ENCODE results near the gene ESYT2.

DNA sequence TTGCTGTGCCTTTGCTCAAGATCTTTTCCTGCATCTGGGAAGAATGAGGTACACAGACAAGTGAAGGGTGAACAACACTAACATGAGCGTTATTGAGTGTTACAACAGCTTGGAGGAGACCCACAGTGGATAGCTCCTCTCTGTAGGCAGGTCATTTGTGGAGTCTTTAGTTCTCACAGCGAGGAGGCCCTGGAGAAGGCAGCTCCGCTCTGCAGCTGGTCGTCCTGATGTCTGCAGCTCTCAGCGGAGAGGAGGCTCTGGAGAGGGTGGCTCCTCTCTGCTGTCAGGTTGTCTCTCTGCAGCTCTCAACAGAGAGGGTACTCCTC is 20.1 kb upstream of the ESYT2 start:
- TF ChIP-seq, protein P1, sequence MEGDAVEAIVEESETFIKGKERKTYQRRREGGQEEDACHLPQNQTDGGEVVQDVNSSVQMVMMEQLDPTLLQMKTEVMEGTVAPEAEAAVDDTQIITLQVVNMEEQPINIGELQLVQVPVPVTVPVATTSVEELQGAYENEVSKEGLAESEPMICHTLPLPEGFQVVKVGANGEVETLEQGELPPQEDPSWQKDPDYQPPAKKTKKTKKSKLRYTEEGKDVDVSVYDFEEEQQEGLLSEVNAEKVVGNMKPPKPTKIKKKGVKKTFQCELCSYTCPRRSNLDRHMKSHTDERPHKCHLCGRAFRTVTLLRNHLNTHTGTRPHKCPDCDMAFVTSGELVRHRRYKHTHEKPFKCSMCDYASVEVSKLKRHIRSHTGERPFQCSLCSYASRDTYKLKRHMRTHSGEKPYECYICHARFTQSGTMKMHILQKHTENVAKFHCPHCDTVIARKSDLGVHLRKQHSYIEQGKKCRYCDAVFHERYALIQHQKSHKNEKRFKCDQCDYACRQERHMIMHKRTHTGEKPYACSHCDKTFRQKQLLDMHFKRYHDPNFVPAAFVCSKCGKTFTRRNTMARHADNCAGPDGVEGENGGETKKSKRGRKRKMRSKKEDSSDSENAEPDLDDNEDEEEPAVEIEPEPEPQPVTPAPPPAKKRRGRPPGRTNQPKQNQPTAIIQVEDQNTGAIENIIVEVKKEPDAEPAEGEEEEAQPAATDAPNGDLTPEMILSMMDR (IDR thresholded peaks at IDR 0.05 in 2 of 3, conservative IDR thresholded peaks at IDR 0.05 in 1 of 3; ENCODE audit: insufficient read depth in 2 of 3, low read depth in 1 of 3, low read length in 3 of 3), result no peak
- TF ChIP-seq ZNF444 (CRISPR knock-in tag; IDR thresholded peaks at IDR 0.05) (no peak), NFE2 (IDR thresholded peaks at IDR 0.05; ENCODE audit: low read depth) (no peak), RCOR1 (IDR thresholded peaks at IDR 0.05; ENCODE audit: borderline replicate concordance in 1 of 2, low read depth in 2 of 2, low read length in 2 of 2) (no peak)

Measured in K562 (cell line).